WTC11 (cell line): ENCODE results near the gene B9D2. TPM values are rescaled to one million over a fixed set of nuclear protein-coding genes. Genes with fewer than 3 reads are reported as not detected.
A peak's percentile ranks its signal among the peaks of the same experiment; 100 is the strongest.

Experiments
- ATAC-seq: fragments of 200-7000 bp; cut with Tn5 transposase; 2 replicates; pipeline ENCODE4 v1.10.0; 2021; ENCODE audit warnings: mild to moderate bottlenecking, moderate library complexity
- CTCF ChIA-PET: fragments of 300-600 bp; sonication (Branson Sonifier 250); formaldehyde crosslinking; loops from one replicate; lab custom pipeline; 2021; ENCODE audit warnings: antibody characterized with exemption; lab: Charles Lee
- POLR2A ChIA-PET: fragments of 350-600 bp; sonication (Branson Sonifier 250); formaldehyde crosslinking; loops from one replicate; lab custom pipeline; 2021; ENCODE audit warnings: antibody characterized with exemption; lab: Charles Lee
- DNase-seq: peaks from one replicate; pipeline ENCODE4 v3.0.0; 2021; ENCODE audit warnings: low spot score
- H3K27ac Mint-ChIP-seq: 2 replicates; pipeline ENCODE4 v1.8.0; 2021; ENCODE audit warnings: mixed read lengths
- H3K27me3 Mint-ChIP-seq: 2 replicates; pipeline ENCODE4 v1.8.0; 2021; ENCODE audit warnings: low read depth, mild to moderate bottlenecking, moderate library complexity, mixed read lengths
- H3K36me3 Mint-ChIP-seq: 2 replicates; pipeline ENCODE4 v1.8.0; 2021; ENCODE audit warnings: mixed read lengths
- H3K4me1 Mint-ChIP-seq: 2 replicates; pipeline ENCODE4 v1.8.0; 2022; ENCODE audit warnings: mixed read lengths
- H3K4me3 Mint-ChIP-seq: 2 replicates; pipeline ENCODE4 v1.8.0; 2021; ENCODE audit warnings: mild to moderate bottlenecking, moderate library complexity, mixed read lengths
- H3K9me3 Mint-ChIP-seq: 2 replicates; pipeline ENCODE4 v1.8.0; 2021; ENCODE audit warnings: mixed read lengths
- ARID4B ChIP-seq: sonication (generic); formaldehyde crosslinking; IDR thresholded peaks from 2 replicates; pipeline ENCODE4 v1.8.0; 2023; ENCODE audit warnings: missing genetic modification reagents, mild to moderate bottlenecking, borderline replicate concordance
- ATF1 ChIP-seq: sonication (generic); formaldehyde crosslinking; IDR thresholded peaks from 2 replicates; pipeline ENCODE4 v1.8.1; 2023; ENCODE audit warnings: mild to moderate bottlenecking, moderate library complexity, missing genetic modification reagents
- CDX4 ChIP-seq: fragments of 250-450 bp; sonication (Bioruptor Pico); IDR thresholded peaks from 2 replicates; pipeline ENCODE4 v1.9.0; 2021; ENCODE audit warnings: moderate library complexity, mild to moderate bottlenecking, inconsistent platforms, borderline replicate concordance
- ERG ChIP-seq: fragments of 250-450 bp; sonication (Bioruptor Pico); IDR thresholded peaks from 2 replicates; pipeline ENCODE4 v1.8.0; 2021; ENCODE audit warnings: mild to moderate bottlenecking
- HMGXB4 ChIP-seq: sonication (generic); formaldehyde crosslinking; IDR thresholded peaks from 2 replicates; pipeline ENCODE4 v1.8.1; 2023; ENCODE audit warnings: mild to moderate bottlenecking, moderate library complexity, missing genetic modification reagents
- MAX ChIP-seq: sonication (generic); formaldehyde crosslinking; IDR thresholded peaks from 2 replicates; pipeline ENCODE4 v1.8.0; 2022; ENCODE audit warnings: mild to moderate bottlenecking, missing genetic modification reagents
- MLX ChIP-seq: sonication (generic); formaldehyde crosslinking; IDR thresholded peaks from 2 replicates; pipeline ENCODE4 v1.8.1; 2023; ENCODE audit warnings: mild to moderate bottlenecking, missing genetic modification reagents, moderate library complexity
- MYBL2 ChIP-seq: sonication (generic); formaldehyde crosslinking; IDR thresholded peaks from 2 replicates; pipeline ENCODE4 v1.8.1; 2023; ENCODE audit warnings: mild to moderate bottlenecking, moderate library complexity, missing genetic modification reagents
- PRDM15 ChIP-seq: sonication (generic); formaldehyde crosslinking; IDR thresholded peaks from 2 replicates; pipeline ENCODE4 v1.8.0; 2022; ENCODE audit warnings: missing genetic modification reagents
- SP1 ChIP-seq: sonication (generic); formaldehyde crosslinking; conservative IDR thresholded peaks from 2 replicates; pipeline ENCODE4 v1.8.1; 2022; ENCODE audit warnings: missing genetic modification reagents
- ZNF121 ChIP-seq: sonication (generic); formaldehyde crosslinking; IDR thresholded peaks from 2 replicates; pipeline ENCODE4 v1.8.0; 2023; ENCODE audit warnings: missing genetic modification reagents
- ZNF423 ChIP-seq: fragments of 250-450 bp; sonication (Bioruptor Pico); IDR thresholded peaks from 2 replicates; pipeline ENCODE4 v2.1.2; 2022; ENCODE audit warnings: mild to moderate bottlenecking, moderate library complexity
- ZNF512 ChIP-seq: sonication (generic); formaldehyde crosslinking; IDR thresholded peaks from 2 replicates; pipeline ENCODE4 v1.8.1; 2022; ENCODE audit warnings: missing genetic modification reagents, borderline replicate concordance
- ZNF671 ChIP-seq: fragments of 250-450 bp; sonication (Bioruptor Pico); IDR thresholded peaks from 2 replicates; pipeline ENCODE4 v1.8.0; 2021; ENCODE audit warnings: mild to moderate bottlenecking
- total RNA-seq: library from RNA; stranded (reverse); gene quantifications from 3 replicates; pipeline ENCODE4 v1.2.3, GENCODE V29; 2021

B9D2 gene
- total RNA-seq, 1 experiment from 2014 or later: 4.7 TPM

- TF ChIP-seq PRDM15 (CRISPR knock-in tag) (no peak), ZNF423 (CRISPR knock-in tag) (no peak), ZNF512 (CRISPR knock-in tag) (no peak), MLX (CRISPR knock-in tag) (no peak)
Measured at GRCh38 chr19:41355802-41356201, 8.1 kb downstream of the B9D2 start (continued).

- peak overlapping the region; percentile 29; the same call in 1 of the 2 replicates for H3K4me3 Mint-ChIP-seq
- peaks cover 18% of the 10 kb centered on the region for H3K4me1 Mint-ChIP-seq
- DNase-seq: no peak
- H3K36me3 Mint-ChIP-seq: no peaks in the 10 kb centered on the region
- no peak for ATAC-seq
- no peak overlapping the region for H3K27ac Mint-ChIP-seq
- POLR2A ChIA-PET: interaction anchor here (0.5 to 0.6 kb wide), 2 partner anchors 9 to 92 kb away, joined by 3 to 5 read pairs; partner anchors contain the start of gene B9D2
- CTCF ChIA-PET: interaction anchor here (0.5 to 6.2 kb wide), 7 partner anchors 10 to 1166 kb away, joined by 3 to 103 read pairs (median 5); partner anchors contain the start of gene B9D2
- TF ChIP-seq HMGXB4: no peak
- TF ChIP-seq MYBL2 (CRISPR knock-in tag): no peak
- no peak for TF ChIP-seq SP1
- no peak for TF ChIP-seq ERG (CRISPR knock-in tag)
- TF ChIP-seq, all 79 proteins: peak for 0
- Mint-ChIP-seq H3K9me3 (no peaks in the 10 kb centered on the region), H3K27me3 (peaks cover 44% of the 10 kb centered on the region)
Measured at GRCh38 chr19:41355035-41355434, 8.9 kb downstream of the B9D2 start.

- no peak for TF ChIP-seq SP1
- no peak for TF ChIP-seq ATF1 (CRISPR knock-in tag)
- TF ChIP-seq ZNF512 (CRISPR knock-in tag): no peak
- TF ChIP-seq MAX: no peak
- TF ChIP-seq CDX4 (CRISPR knock-in tag): no peak
- no peak for TF ChIP-seq ARID4B (CRISPR knock-in tag)
- no peak for TF ChIP-seq ZNF671 (CRISPR knock-in tag)
- TF ChIP-seq ZNF121 (CRISPR knock-in tag): no peak
- POLR2A ChIA-PET: interaction anchor here (0.6 kb wide), 1 partner anchor 9 kb away, joined by 3 read pairs; the partner anchor contains the start of gene B9D2
- H3K27me3 Mint-ChIP-seq: peaks cover 50% of the 10 kb centered on the region
- ATAC-seq: no peak
- peak overlapping the region; percentile 63 for H3K4me3 Mint-ChIP-seq
- peaks cover 18% of the 10 kb centered on the region for H3K4me1 Mint-ChIP-seq
- H3K27ac Mint-ChIP-seq: no peak overlapping the region
- H3K36me3 Mint-ChIP-seq: no peaks in the 10 kb centered on the region
- no peak for DNase-seq
- CTCF ChIA-PET: interaction anchor here (0.5 to 6.2 kb wide), 6 partner anchors 10 to 1166 kb away, joined by 3 to 103 read pairs (median 6); partner anchors contain the start of gene B9D2
- no peaks in the 10 kb centered on the region for H3K9me3 Mint-ChIP-seq
Measured at GRCh38 chr19:41354343-41354953, 9.5 kb downstream of the B9D2 start.
